Measurements from ENCODE around the gene IER3. TPM values are rescaled to one million over a fixed set of nuclear protein-coding genes. Genes with fewer than 3 reads are reported as not detected.

IER3 gene
- total and polyA plus RNA-seq, 2 of the 13 experiments (the other 11 are each of a cell fraction or from before 2014, with no cell fraction given) = 51.1 to 131 TPM

- TF ChIP-seq RNF219 (CRISPR knock-in tag; IDR thresholded peaks at IDR 0.05) (peak; percentile 99), ZNF644 (CRISPR knock-in tag; IDR thresholded peaks at IDR 0.05; ENCODE audit: low read depth) (peak; percentile 79), ZBTB37 (CRISPR knock-in tag; IDR thresholded peaks at IDR 0.05) (peak; percentile 15; the same call in 1 of the 2 replicates), ZNF430 (CRISPR knock-in tag; IDR thresholded peaks at IDR 0.05) (peak; percentile 98), POLR2AphosphoS5 (IDR thresholded peaks at IDR 0.05; ENCODE audit: low read depth, low read length) (peak; percentile 63), ZNF329 (CRISPR knock-in tag; IDR thresholded peaks at IDR 0.05; ENCODE audit: low read depth) (peak; percentile 68; the same call in 1 of the 2 replicates), ZNF251 (CRISPR knock-in tag; IDR thresholded peaks at IDR 0.05) (peak; percentile 17; the same call in 1 of the 2 replicates), ZHX1 (CRISPR knock-in tag; IDR thresholded peaks at IDR 0.05; ENCODE audit: low read depth) (peak; percentile 98), ZNF333 (CRISPR knock-in tag; IDR thresholded peaks at IDR 0.05; ENCODE audit: borderline replicate concordance) (no peak; the same call in 1 of the 2 replicates), ZNF883 (CRISPR knock-in tag; IDR thresholded peaks at IDR 0.05; ENCODE audit: not compliant biosample characterization) (peak; percentile 52), SRSF4 (IDR thresholded peaks at IDR 0.05; ENCODE audit: low read depth, low read length, poor library complexity, severe bottlenecking) (no peak), TEF (CRISPR knock-in tag; IDR thresholded peaks at IDR 0.05) (peak; percentile 63; the same call in 1 of the 2 replicates)
Measured at GRCh38 chr6:30781743-30782424, 37.5 kb upstream of the IER3 start (continued).
